HFFc6 (cell line): ENCODE results near the gene CLTRN. TPM values are rescaled to one million over a fixed set of nuclear protein-coding genes. Genes with fewer than 3 reads are reported as not detected.

Experiments
- DNase-seq: peaks from one replicate; pipeline ENCODE4 v3.0.0-alpha.2; 2018
- H3K27ac Mint-ChIP-seq: 2 replicates; pipeline ENCODE4 v1.8.0; 2020; ENCODE audit warnings: mild to moderate bottlenecking, mixed read lengths
- H3K27me3 Mint-ChIP-seq: 2 replicates; pipeline ENCODE4 v1.8.0; 2021; ENCODE audit warnings: mild to moderate bottlenecking, moderate library complexity, mixed read lengths; ENCODE audit not compliant: insufficient read depth
- H3K36me3 Mint-ChIP-seq: 2 replicates; pipeline ENCODE4 v1.8.0; 2021; ENCODE audit warnings: low read depth, mixed read lengths
- H3K4me1 Mint-ChIP-seq: 2 replicates; pipeline ENCODE4 v1.8.0; 2020; ENCODE audit warnings: low read depth, mixed read lengths
- H3K4me3 Mint-ChIP-seq: 2 replicates; pipeline ENCODE4 v1.8.0; 2020; ENCODE audit warnings: mild to moderate bottlenecking, moderate library complexity, mixed read lengths
- H3K9me3 Mint-ChIP-seq: 2 replicates; pipeline ENCODE4 v1.8.0; 2020; ENCODE audit warnings: mild to moderate bottlenecking, mixed read lengths
- CTCF ChIP-seq: fragments of 200-600 bp; sonication (generic); IDR thresholded peaks from 2 replicates; pipeline ENCODE4 v1.5.0; 2021; ENCODE audit warnings: antibody characterized with exemption, mild to moderate bottlenecking
- total RNA-seq, 6 experiments: library from RNA; stranded (reverse); fragmentation: NEBNext Ultra II Directional; extraction: Animal tissue kit (Norgen Biotek cat#: 25700); gene quantifications; 2 replicates in 1 of 6; 3 replicates in 5 of 6; pipeline ENCODE4 v1.2.3, GENCODE V29; 2021

Gene CLTRN
- total RNA-seq, 6 experiments from 2014 or later = 0.13 to 0.28 (median 0.17) TPM; not detected in 3

GRCh38 chrX:15623054-15623453 is 41.6 kb downstream of the CLTRN start:
- H3K4me1 Mint-ChIP-seq = no peaks in the 10 kb centered on the region
- H3K9me3 Mint-ChIP-seq = no peaks in the 10 kb centered on the region
- no peaks in the 10 kb centered on the region for H3K36me3 Mint-ChIP-seq
- no peak overlapping the region for H3K27ac Mint-ChIP-seq
- no peak overlapping the region for H3K4me3 Mint-ChIP-seq
- H3K27me3 Mint-ChIP-seq = 0 out of 2 replicates have a peak, but pooled peaks cover 3% of the 10 kb centered on the region
- TF ChIP-seq CTCF = no peak
- no peak for DNase-seq

- Mint-ChIP-seq H3K4me1 (no peaks in the 10 kb centered on the region), H3K9me3 (no peaks in the 10 kb centered on the region), H3K4me3 (no peak overlapping the region), H3K36me3 (no peaks in the 10 kb centered on the region), H3K27me3 (0 out of 2 replicates have a peak, but pooled peaks cover 3% of the 10 kb centered on the region), H3K27ac (no peak overlapping the region)
- no peak for DNase-seq
- no peak for TF ChIP-seq CTCF
These were observed 45.4 kb downstream of the CLTRN start for GRCh38 chrX:15619053-15619755.

GRCh38 chrX:15617111-15617510 is 47.5 kb downstream of the CLTRN start:
- no peaks in the 10 kb centered on the region for H3K4me1 Mint-ChIP-seq
- H3K36me3 Mint-ChIP-seq = no peaks in the 10 kb centered on the region
- no peak for TF ChIP-seq CTCF
- H3K4me3 Mint-ChIP-seq = no peak overlapping the region
- no peaks in the 10 kb centered on the region for H3K9me3 Mint-ChIP-seq
- 0 out of 2 replicates have a peak, but pooled peaks cover 3% of the 10 kb centered on the region for H3K27me3 Mint-ChIP-seq
- no peak for DNase-seq
- no peak overlapping the region for H3K27ac Mint-ChIP-seq

- Mint-ChIP-seq H3K27ac (no peak overlapping the region), H3K36me3 (no peaks in the 10 kb centered on the region), H3K4me1 (no peaks in the 10 kb centered on the region), H3K9me3 (no peaks in the 10 kb centered on the region), H3K4me3 (no peak overlapping the region), H3K27me3 (0 out of 2 replicates have a peak, but pooled peaks cover 3% of the 10 kb centered on the region)
- TF ChIP-seq CTCF = no peak
- DNase-seq = no peak
These were observed 48.1 kb downstream of the CLTRN start for GRCh38 chrX:15616531-15616930.

- Mint-ChIP-seq H3K9me3 (no peaks in the 10 kb centered on the region), H3K4me3 (no peak overlapping the region), H3K27me3 (peaks cover 3% of the 10 kb centered on the region; the same call in 1 of the 2 replicates), H3K4me1 (no peaks in the 10 kb centered on the region), H3K27ac (no peak overlapping the region), H3K36me3 (no peaks in the 10 kb centered on the region)
- no peak for TF ChIP-seq CTCF
- no peak for DNase-seq
These were observed 57.5 kb downstream of the CLTRN start for GRCh38 chrX:15607067-15607466.
